GM18909 (cell line): Measurements from ENCODE around the gene NBEA.
"Not testable (repeated sequence)": the region's sequence is repeated elsewhere in the genome, so short reads cannot be mapped to it uniquely, and the experiment has no call there.

ENCODE experiments used
- ATAC-seq: cut with Tn5 transposase; IDR thresholded peaks from one replicate; pipeline ENCODE4 v1.9.1; 2021; ENCODE audit warnings: mild to moderate bottlenecking; ENCODE audit not compliant: unreplicated experiment, poor library complexity

NBEA gene

GRCh38 chr13:35349673-35350278 lies 407.7 kb downstream of the NBEA start:
- peak; percentile 66 for ATAC-seq

- ATAC-seq = no peak
These were observed 412.2 kb downstream of the NBEA start for GRCh38 chr13:35354285-35354684.

DNA sequence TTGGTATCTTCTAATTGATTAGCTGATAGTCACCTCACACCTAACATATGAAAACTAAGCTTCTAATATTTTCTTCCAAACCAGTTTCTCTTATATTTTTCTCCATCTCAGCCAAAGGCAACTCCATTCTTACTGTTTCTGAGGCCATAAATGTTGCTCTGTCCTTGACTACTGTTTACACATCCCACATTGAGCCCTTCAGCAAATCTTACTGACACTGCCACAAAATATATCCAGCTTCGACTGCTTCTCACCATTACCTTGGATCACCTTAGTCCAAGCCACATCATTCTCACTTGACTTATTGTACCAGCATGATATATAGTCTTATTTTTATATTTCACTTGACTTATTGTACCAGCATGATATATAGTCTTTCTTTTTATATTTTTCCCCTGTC lies 412.8 kb downstream of the NBEA start:
- ATAC-seq = no peak

- no peak for ATAC-seq
These were observed 414.5 kb downstream of the NBEA start for GRCh38 chr13:35356572-35356971.

DNA sequence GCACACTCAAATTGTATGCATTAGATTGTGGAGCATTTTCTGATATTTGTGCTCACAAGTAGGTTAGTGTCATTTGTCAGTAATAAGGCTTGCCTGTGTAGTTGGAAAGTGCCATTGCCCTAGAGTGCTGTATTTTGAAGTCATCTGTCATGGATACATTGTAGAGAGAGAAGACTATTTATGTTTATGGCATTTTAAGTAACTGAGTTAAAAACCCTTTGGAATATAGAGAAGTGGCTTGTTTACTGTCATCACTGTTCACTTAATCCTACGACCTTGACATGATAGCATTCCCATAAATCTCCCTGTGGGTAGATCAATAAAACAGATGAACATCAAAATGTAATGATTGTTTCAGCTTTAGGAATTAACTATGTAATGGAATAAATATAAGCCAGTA lies 423.8 kb downstream of the NBEA start:
- ATAC-seq = no peak

DNA sequence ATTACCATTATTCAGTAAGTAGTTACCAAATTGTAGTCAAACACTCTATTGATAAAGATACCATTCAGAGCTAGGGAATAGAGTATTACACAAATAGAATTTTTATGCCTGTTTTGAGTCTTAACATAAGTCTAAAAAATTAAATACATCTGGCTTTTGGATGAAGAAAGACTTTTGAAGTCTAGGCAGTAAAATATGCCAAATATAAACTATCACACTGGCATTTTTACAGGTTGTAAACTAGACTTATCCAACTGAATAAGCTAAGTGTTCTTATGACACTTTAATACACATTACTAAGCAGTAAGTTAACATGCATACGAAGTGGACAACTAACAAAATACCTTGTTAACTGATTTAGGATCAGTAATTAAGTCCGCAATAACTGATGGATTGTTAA lies 425.5 kb downstream of the NBEA start:
- no peak for ATAC-seq

GRCh38 chr13:35378939-35379338 lies 436.9 kb downstream of the NBEA start:
- no peak for ATAC-seq

- no peak for ATAC-seq
These were observed 437.6 kb downstream of the NBEA start for GRCh38 chr13:35379663-35380062.

GRCh38 chr13:35387682-35388250 lies 445.7 kb downstream of the NBEA start:
- no peak for ATAC-seq

- ATAC-seq = no peak
These were observed 446.6 kb downstream of the NBEA start for GRCh38 chr13:35388441-35389355.

GRCh38 chr13:35389535-35389934 lies 447.5 kb downstream of the NBEA start:
- ATAC-seq = no peak

GRCh38 chr13:35392768-35393167 lies 450.7 kb downstream of the NBEA start:
- no peak for ATAC-seq

DNA sequence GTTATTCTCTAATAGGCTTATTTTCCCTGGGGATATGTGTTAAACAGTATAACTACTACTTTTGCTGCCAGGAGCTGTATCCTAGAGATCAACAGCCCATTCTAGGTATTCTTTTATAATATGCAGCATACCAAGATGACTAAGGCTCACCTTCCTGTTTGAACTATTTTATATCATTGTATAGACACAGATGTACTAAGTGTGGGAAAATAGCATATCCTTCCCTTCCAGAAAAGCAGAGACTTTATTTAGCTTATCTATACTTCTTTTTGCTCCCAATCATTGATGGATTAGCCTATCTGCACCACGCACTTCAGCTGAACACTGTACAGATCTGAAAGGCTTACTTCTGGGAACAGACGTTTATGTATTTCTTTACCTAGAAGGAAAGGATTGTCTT lies 451.8 kb downstream of the NBEA start:
- ATAC-seq = no peak

DNA sequence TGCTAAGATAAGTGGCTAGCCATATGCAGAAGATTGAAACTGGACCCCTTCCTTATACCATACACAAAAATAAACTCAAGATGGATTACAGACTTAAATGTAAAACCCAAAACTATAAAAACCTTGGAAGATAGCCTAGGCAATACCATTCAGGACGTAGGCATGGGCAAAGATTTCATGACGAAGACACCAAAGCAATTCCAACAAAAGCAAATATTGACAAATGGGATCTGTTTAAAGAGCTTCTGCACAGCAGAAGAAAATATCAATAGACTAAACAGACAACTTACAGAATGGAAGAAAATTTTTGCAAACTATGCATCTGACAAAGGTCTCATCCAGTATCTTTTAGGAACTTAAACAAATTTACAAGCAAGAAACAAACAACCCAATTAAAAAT lies 466.2 kb downstream of the NBEA start:
- ATAC-seq = not testable (repeated sequence)

- ATAC-seq = no peak
These were observed 469.1 kb downstream of the NBEA start for GRCh38 chr13:35411059-35411744.

DNA sequence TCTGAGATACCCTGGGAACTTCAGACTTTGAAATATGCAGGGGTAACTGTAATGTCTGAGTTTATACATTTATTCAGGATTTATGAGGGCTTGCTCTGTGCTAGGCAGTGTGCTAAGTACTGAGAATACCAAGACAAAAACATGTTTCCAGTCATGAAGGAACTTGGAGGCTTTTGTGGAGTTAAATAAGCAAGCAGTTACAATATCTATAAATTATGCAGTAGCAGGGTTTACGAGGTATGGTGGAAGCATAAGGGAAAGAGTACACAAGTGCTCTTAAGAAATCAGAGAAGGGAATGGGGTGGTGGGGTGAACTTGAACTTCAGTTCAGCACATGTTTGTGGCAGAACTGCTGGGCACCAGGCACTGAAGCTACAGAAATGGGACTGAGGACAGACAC lies 506.4 kb downstream of the NBEA start:
- no peak for ATAC-seq

DNA sequence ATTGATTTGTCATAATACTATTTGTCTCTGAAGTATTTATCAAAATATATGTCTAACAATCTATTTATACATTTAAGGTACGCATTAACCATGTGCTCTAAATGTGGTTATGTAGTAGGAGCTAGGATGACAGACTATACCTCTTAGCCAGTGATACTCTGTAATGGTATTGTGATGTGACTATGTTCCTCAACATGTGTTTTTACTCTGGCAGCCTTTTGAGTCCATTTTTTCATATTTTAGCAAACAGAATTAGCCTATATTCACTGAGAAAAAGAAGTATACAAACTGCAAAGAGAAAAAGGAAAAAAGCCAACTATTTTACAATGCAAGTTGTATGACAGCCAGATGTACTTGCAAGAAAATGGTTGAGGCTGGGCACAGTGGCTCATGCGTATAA lies 507.8 kb downstream of the NBEA start:
- ATAC-seq = no peak

GRCh38 chr13:35455022-35455421 lies 513.0 kb downstream of the NBEA start:
- ATAC-seq = no peak

- no peak for ATAC-seq
These were observed 515.2 kb downstream of the NBEA start for GRCh38 chr13:35457258-35457657.

DNA sequence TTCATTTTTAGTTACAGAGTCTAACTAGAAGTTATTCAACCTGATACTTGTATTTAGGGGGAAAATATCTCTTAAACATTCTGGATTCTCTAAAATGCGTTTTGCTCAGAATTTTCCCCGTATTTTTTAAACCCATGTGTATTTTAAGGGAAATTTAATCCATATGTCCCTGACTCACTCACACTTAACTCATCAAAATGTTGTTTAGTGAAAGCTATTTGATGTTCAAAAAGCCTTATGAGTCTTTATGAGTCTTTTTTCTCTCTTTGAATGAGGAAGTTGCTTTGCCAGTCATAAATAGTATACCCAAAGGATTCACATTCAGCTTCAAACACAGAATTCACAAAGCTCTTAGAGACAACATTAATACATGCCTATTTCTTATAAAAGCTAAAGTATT lies 518.0 kb downstream of the NBEA start:
- no peak for ATAC-seq

DNA sequence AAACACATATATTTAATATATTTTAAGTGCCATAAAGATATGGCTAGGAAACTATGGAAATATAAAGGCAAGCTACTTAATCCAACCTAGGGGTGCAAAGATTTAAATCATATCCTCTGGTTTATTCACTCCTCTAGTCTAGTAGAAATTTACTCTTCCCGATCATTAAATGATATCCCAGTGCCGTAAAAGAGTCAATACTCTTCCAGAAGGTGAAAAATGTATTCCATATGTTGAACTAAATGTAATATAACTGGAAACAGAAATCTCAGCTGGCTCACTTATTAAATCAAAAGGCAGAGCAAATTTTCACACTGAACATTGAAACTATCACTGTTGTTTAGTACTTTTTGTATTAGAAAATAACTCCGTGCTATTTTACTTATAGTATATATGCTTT lies 523.3 kb downstream of the NBEA start:
- no peak for ATAC-seq
